ENCODE results near the gene ZC3HAV1.

DNA sequence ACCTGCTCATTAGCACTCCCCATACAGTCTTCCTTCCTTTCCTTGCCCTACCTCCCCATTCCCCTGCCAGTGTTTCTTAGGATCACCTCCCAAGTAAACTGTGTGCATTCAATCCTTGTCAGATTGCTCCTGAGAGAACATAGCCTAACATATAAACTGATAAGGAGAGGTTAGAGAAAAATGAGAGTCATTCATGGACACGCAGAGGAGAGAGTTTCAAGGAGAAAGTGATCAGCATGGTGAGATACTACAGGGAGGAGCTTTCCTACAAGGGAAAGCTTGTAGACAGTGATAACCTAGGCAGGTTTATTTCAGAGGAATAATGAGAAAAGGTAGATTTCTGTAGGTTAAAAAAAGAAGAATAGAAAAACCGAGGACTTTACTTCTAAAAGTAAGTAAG is 70.8 kb downstream of the ZC3HAV1 start:
- TF ChIP-seq, protein P1, sequence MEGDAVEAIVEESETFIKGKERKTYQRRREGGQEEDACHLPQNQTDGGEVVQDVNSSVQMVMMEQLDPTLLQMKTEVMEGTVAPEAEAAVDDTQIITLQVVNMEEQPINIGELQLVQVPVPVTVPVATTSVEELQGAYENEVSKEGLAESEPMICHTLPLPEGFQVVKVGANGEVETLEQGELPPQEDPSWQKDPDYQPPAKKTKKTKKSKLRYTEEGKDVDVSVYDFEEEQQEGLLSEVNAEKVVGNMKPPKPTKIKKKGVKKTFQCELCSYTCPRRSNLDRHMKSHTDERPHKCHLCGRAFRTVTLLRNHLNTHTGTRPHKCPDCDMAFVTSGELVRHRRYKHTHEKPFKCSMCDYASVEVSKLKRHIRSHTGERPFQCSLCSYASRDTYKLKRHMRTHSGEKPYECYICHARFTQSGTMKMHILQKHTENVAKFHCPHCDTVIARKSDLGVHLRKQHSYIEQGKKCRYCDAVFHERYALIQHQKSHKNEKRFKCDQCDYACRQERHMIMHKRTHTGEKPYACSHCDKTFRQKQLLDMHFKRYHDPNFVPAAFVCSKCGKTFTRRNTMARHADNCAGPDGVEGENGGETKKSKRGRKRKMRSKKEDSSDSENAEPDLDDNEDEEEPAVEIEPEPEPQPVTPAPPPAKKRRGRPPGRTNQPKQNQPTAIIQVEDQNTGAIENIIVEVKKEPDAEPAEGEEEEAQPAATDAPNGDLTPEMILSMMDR (IDR thresholded peaks at IDR 0.05 in 8 of 11, conservative IDR thresholded peaks at IDR 0.05 in 3 of 11) = no peak
- no peak for TF ChIP-seq POLR2A (IDR thresholded peaks at IDR 0.05)

All from spleen (tissue), 7 donors.